ENCODE data around the gene NCAM2. TPM values are rescaled to one million over a fixed set of nuclear protein-coding genes. Genes with fewer than 3 reads are reported as not detected.

The NCAM2 gene
- total RNA-seq, 1 experiment from 2014 or later: not detected

- Mint-ChIP-seq H3K4me3 (ENCODE audit: unreplicated experiment) (no peak overlapping the region), H3K27me3 (ENCODE audit: insufficient read depth, unreplicated experiment) (no peaks in the 10 kb centered on the region), H3K4me1 (ENCODE audit: insufficient read depth, unreplicated experiment) (no peaks in the 10 kb centered on the region), H3K27ac (ENCODE audit: low read depth, unreplicated experiment) (no peak overlapping the region), H3K9me3 (ENCODE audit: unreplicated experiment) (no peaks in the 10 kb centered on the region), H3K36me3 (ENCODE audit: insufficient read depth, unreplicated experiment) (no peaks in the 10 kb centered on the region)
- ChIA-PET POLR2A (no interaction called here), CTCF (no interaction called here)
- peak; percentile 68 for DNase-seq (ENCODE audit: unreplicated experiment)
- TF ChIP-seq CTCF (IDR thresholded peaks at IDR 0.05; ENCODE audit: unreplicated experiment): no peak
- intact Hi-C loops (cut with micrococcal nuclease): loop anchor here (5.0 to 10.0 kb wide), 2 partner anchors 66 to 457 kb away; no protein-coding TSS in a partner anchor
- BruUV-seq (replicated peaks): no TSS peak
These were observed 232.5 kb downstream of the NCAM2 start for GRCh38 chr21:21230672-21231071.

GRCh38 chr21:21231913-21232312 lies 233.7 kb downstream of the NCAM2 start:
- intact Hi-C loops (cut with micrococcal nuclease): loop anchor here (1.0 to 10.0 kb wide), 5 partner anchors 67 to 1560 kb away; no protein-coding TSS in a partner anchor
- no peak for TF ChIP-seq CTCF (IDR thresholded peaks at IDR 0.05; ENCODE audit: unreplicated experiment)
- no peak for DNase-seq (ENCODE audit: unreplicated experiment)
- POLR2A ChIA-PET: no interaction called here
- no peaks in the 10 kb centered on the region for H3K36me3 Mint-ChIP-seq (ENCODE audit: insufficient read depth, unreplicated experiment)
- H3K4me1 Mint-ChIP-seq (ENCODE audit: insufficient read depth, unreplicated experiment): no peaks in the 10 kb centered on the region
- no peak overlapping the region for H3K27ac Mint-ChIP-seq (ENCODE audit: low read depth, unreplicated experiment)
- no peaks in the 10 kb centered on the region for H3K9me3 Mint-ChIP-seq (ENCODE audit: unreplicated experiment)
- CTCF ChIA-PET: interaction anchor here (0.6 to 2.3 kb wide), 8 partner anchors 10 to 693 kb away, joined by 3 to 20 read pairs (median 4); no protein-coding TSS in a partner anchor
- no peak overlapping the region for H3K4me3 Mint-ChIP-seq (ENCODE audit: unreplicated experiment)
- no peaks in the 10 kb centered on the region for H3K27me3 Mint-ChIP-seq (ENCODE audit: insufficient read depth, unreplicated experiment)
- BruUV-seq (replicated peaks): no TSS peak

DNA sequence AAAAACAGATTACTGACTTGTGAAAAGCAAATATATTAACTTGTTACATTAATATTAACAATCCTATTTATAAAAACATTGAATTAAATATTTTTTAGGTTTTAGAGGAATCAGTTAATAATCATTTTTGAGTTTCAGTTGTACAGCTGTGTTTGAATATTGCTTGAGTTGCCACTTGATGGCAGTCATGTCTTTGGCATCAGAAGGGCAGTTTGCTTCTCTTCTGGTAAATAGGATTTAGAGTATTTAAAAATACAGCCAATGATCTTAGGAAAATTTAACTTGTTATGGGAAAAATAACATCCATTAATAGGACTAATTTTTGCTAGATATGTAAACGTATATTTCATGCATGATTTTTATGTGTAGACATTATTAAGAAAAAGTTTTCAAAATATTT lies 234.1 kb downstream of the NCAM2 start:
- Mint-ChIP-seq H3K27ac (ENCODE audit: low read depth, unreplicated experiment) (no peak overlapping the region), H3K9me3 (ENCODE audit: unreplicated experiment) (no peaks in the 10 kb centered on the region), H3K27me3 (ENCODE audit: insufficient read depth, unreplicated experiment) (no peaks in the 10 kb centered on the region), H3K4me1 (ENCODE audit: insufficient read depth, unreplicated experiment) (no peaks in the 10 kb centered on the region), H3K36me3 (ENCODE audit: insufficient read depth, unreplicated experiment) (no peaks in the 10 kb centered on the region), H3K4me3 (ENCODE audit: unreplicated experiment) (no peak overlapping the region)
- intact Hi-C loops (cut with micrococcal nuclease): loop anchor here (1.0 to 10.0 kb wide), 5 partner anchors 68 to 1560 kb away; no protein-coding TSS in a partner anchor
- peak; percentile 57 for TF ChIP-seq CTCF (IDR thresholded peaks at IDR 0.05; ENCODE audit: unreplicated experiment)
- DNase-seq (ENCODE audit: unreplicated experiment): peak; percentile 53
- CTCF ChIA-PET: interaction anchor here (0.5 to 2.3 kb wide), 7 partner anchors 12 to 1213 kb away, joined by 3 to 20 read pairs (median 3); no protein-coding TSS in a partner anchor
- no TSS peak for BruUV-seq (replicated peaks)
- POLR2A ChIA-PET: interaction anchor here (0.7 kb wide), 1 partner anchor 689 kb away, joined by 4 read pairs; no protein-coding TSS in a partner anchor

- no TSS peak for BruUV-seq (replicated peaks)
- no peak for DNase-seq (ENCODE audit: unreplicated experiment)
- H3K27me3 Mint-ChIP-seq (ENCODE audit: insufficient read depth, unreplicated experiment): no peaks in the 10 kb centered on the region
- no peaks in the 10 kb centered on the region for H3K36me3 Mint-ChIP-seq (ENCODE audit: insufficient read depth, unreplicated experiment)
- H3K9me3 Mint-ChIP-seq (ENCODE audit: unreplicated experiment): no peaks in the 10 kb centered on the region
- no peak overlapping the region for H3K4me3 Mint-ChIP-seq (ENCODE audit: unreplicated experiment)
- POLR2A ChIA-PET: interaction anchor here (0.7 kb wide), 1 partner anchor 689 kb away, joined by 4 read pairs; no protein-coding TSS in a partner anchor
- H3K4me1 Mint-ChIP-seq (ENCODE audit: insufficient read depth, unreplicated experiment): no peaks in the 10 kb centered on the region
- H3K27ac Mint-ChIP-seq (ENCODE audit: low read depth, unreplicated experiment): no peak overlapping the region
- intact Hi-C loops (cut with micrococcal nuclease): loop anchor here (5.0 to 10.0 kb wide), 2 partner anchors 68 to 454 kb away; no protein-coding TSS in a partner anchor
- no peak for TF ChIP-seq CTCF (IDR thresholded peaks at IDR 0.05; ENCODE audit: unreplicated experiment)
- CTCF ChIA-PET: interaction anchor here (0.5 to 2.3 kb wide), 8 partner anchors 11 to 1781 kb away, joined by 3 to 20 read pairs (median 3); no protein-coding TSS in a partner anchor
These were observed 234.8 kb downstream of the NCAM2 start for GRCh38 chr21:21233051-21233450.
